K562 (cell line): ENCODE data around the gene TMEM87A. TPM values are rescaled to one million over a fixed set of nuclear protein-coding genes. Genes with fewer than 3 reads are reported as not detected.
"Not testable (repeated sequence)": the region's sequence is repeated elsewhere in the genome, so short reads cannot be mapped to it uniquely, and the experiment has no call there.

Source experiments
- ATAC-seq: fragments of 200-7000 bp; cut with Tn5 transposase; 3 replicates; pipeline ENCODE4 v1.9.1; 2020; ENCODE audit warnings: moderate library complexity
- BruUV-seq: library from RNA; stranded (reverse); fragments of 400-500 nt; replicated peaks from 2 replicates; lab custom pipeline; 2021; lab: Mats Ljungman, UMichigan
- CTCF ChIA-PET: fragments of 300-600 bp; formaldehyde crosslinking; extraction: SDS; loops from one replicate; lab custom pipeline; 2021; ENCODE audit warnings: low intra/inter-chr PET ratio; lab: Yijun Ruan, JAX
- POLR2A ChIA-PET: fragments of 300-600, 350-650 bp; sonication (Branson Sonifier 250); formaldehyde crosslinking; extraction: SDS; loops from one replicate; lab custom pipeline; 2021; ENCODE audit warnings: antibody characterized with exemption, inconsistent platforms; lab: Yijun Ruan, JAX
- DNase-seq, 4 experiments: peaks; one replicate each; pipeline versions ENCODE4 v3.0.0 to v3.0.0-alpha.2; 2011 to 2018; ENCODE audit warnings: low spot score in 3 of 4, mixed read lengths in 3 of 4; ENCODE audit errors: extremely low read depth in 1 of 4
- FAIRE-seq: peaks from 2 replicates; lab custom pipeline; 2011; peaks lifted over from hg19 to GRCh38; lab: Jason Lieb, UNC
- H2AFZ ChIP-seq: 2 replicates; pipeline ENCODE4 v1.6.0; 2011; ENCODE audit warnings: low read depth, low read length, control low read depth, inconsistent platforms
- H3K27ac ChIP-seq: fragments of 200-600 bp; 3 replicates; pipeline ENCODE4 v1.8.0; 2011; ENCODE audit warnings: low read depth, mild to moderate bottlenecking, control low read depth, inconsistent platforms, low read length, moderate library complexity, mixed read lengths; ENCODE audit errors: extremely low read depth
- H3K27me3 ChIP-seq, 2 experiments: fragments of 300-600 bp in 1 of 2; 2 replicates in 1 of 2; 3 replicates in 1 of 2; pipeline versions ENCODE4 v1.6.0 to v1.8.0; 2011; ENCODE audit warnings: inconsistent platforms in 2 of 2, low read length in 2 of 2, mild to moderate bottlenecking in 1 of 2, mixed read lengths in 1 of 2, moderate library complexity in 1 of 2; ENCODE audit not compliant: control insufficient read depth in 2 of 2, insufficient read depth in 2 of 2
- H3K36me3 ChIP-seq: fragments of 300-600 bp; 3 replicates; pipeline ENCODE4 v1.8.0; 2011; ENCODE audit warnings: mild to moderate bottlenecking, low read length, inconsistent platforms; ENCODE audit not compliant: control insufficient read depth, insufficient read depth
- H3K4me1 ChIP-seq, 2 experiments: fragments of 200-600 bp in 1 of 2; replicated peaks in 1 of 2; 2 replicates in 1 of 2; 3 replicates in 1 of 2; pipeline versions ENCODE4 v1.5.1 to v1.8.0; 2011; ENCODE audit warnings: inconsistent platforms in 2 of 2, low read length in 2 of 2, mild to moderate bottlenecking in 1 of 2, mixed read lengths in 1 of 2, moderate library complexity in 1 of 2; ENCODE audit not compliant: control insufficient read depth in 2 of 2, insufficient read depth in 2 of 2
- H3K4me2 ChIP-seq: 2 replicates; pipeline ENCODE4 v1.6.1; 2011; ENCODE audit warnings: low read length, control low read depth, inconsistent platforms, mixed read lengths; ENCODE audit not compliant: insufficient read depth
- H3K4me3 ChIP-seq: fragments of 200-600 bp; sonication (generic), shearing (Covaris generic); 2 replicates; pipeline ENCODE4 v1.5.1; 2016; ENCODE audit warnings: control low read depth, inconsistent platforms
- H3K79me2 ChIP-seq: fragments of 200-600 bp; 3 replicates; pipeline ENCODE4 v1.8.0; 2011; ENCODE audit warnings: low read length, inconsistent platforms; ENCODE audit not compliant: control insufficient read depth, insufficient read depth
- H3K9ac ChIP-seq, 2 experiments: 2 replicates each; pipeline versions ENCODE4 v1.6.0 to v1.6.1; 2011; ENCODE audit warnings: low read depth in 2 of 2, low read length in 2 of 2, control low read depth in 1 of 2, inconsistent platforms in 1 of 2, mild to moderate bottlenecking in 1 of 2, mixed read lengths in 1 of 2; ENCODE audit not compliant: insufficient read depth in 1 of 2
- H3K9me1 ChIP-seq: one replicate; pipeline ENCODE4 v1.6.0; 2011; ENCODE audit warnings: inconsistent platforms, mild to moderate bottlenecking, low read length, moderate library complexity; ENCODE audit not compliant: control insufficient read depth, insufficient read depth
- H3K9me3 ChIP-seq: replicated peaks from 2 replicates; pipeline ENCODE4 v1.5.1; 2011; ENCODE audit warnings: low read depth, low read length, inconsistent platforms; ENCODE audit not compliant: control insufficient read depth, insufficient read depth
- H4K20me1 ChIP-seq: replicated peaks from 2 replicates; pipeline ENCODE4 v1.6.1; 2011; ENCODE audit warnings: low read length, inconsistent platforms, mixed read lengths; ENCODE audit not compliant: control insufficient read depth, insufficient read depth
- ELF2 ChIP-seq: fragments of 250-450 bp; sonication (Bioruptor Pico); IDR thresholded peaks from 2 replicates; pipeline ENCODE4 v1.5.0; 2021; ENCODE audit warnings: mild to moderate bottlenecking
- MECOM ChIP-seq: fragments of 250-450 bp; sonication (Bioruptor Pico); IDR thresholded peaks from 2 replicates; pipeline ENCODE4 v1.8.0; 2022; ENCODE audit warnings: inconsistent platforms
- PRPF4 ChIP-seq: fragments of 200-400 bp; formaldehyde crosslinking; IDR thresholded peaks from one replicate; pipeline ENCODE4 v1.6.1; 2017; ENCODE audit warnings: low read length, low read depth, mild to moderate bottlenecking; ENCODE audit not compliant: insufficient read depth, poor library complexity, severe bottlenecking
- RBM17 ChIP-seq: fragments of 200-400 bp; formaldehyde crosslinking; IDR thresholded peaks from 2 replicates; pipeline ENCODE4 v1.6.1; 2017; ENCODE audit warnings: low read depth, mild to moderate bottlenecking, low read length, borderline replicate concordance
- SRF ChIP-seq, 2 experiments: fragments of 250-450, 450-650 bp in 1 of 2; sonication (Bioruptor Pico) in 1 of 2; sonication (generic) in 1 of 2; formaldehyde crosslinking; IDR thresholded peaks; 2 replicates each; pipeline versions ENCODE4 v1.5.0 to v1.5.1; 2020 to 2022; ENCODE audit warnings: mild to moderate bottlenecking in 1 of 2, missing genetic modification reagents in 1 of 2
- WGBS: fragments of 100-300 bp; shearing (Covaris generic); methylation state at CpG from one replicate; pipeline ENCODE4 v1.1.6; 2016; ENCODE audit warnings: low coverage, mixed read lengths; ENCODE audit not compliant: insufficient coverage; ENCODE audit errors: missing lambda C conversion rate; 5-methylcytosine and 5-hydroxymethylcytosine counted together
- in situ Hi-C: fragments of 300-500 bp; cut with MboI; formaldehyde crosslinking; loops from 4 replicates; pipeline ENCODE4 v1.15.0; 2018; ENCODE audit warnings: inconsistent platforms, mixed read lengths
- intact Hi-C: fragments of 100-400 bp; cut with micrococcal nuclease; formaldehyde crosslinking; loops from 2 replicates; pipeline ENCODE4 v1.14.2; 2022
- polyA plus RNA-seq, 8 experiments: library from polyadenylated mRNA; depleted of rRNA in 4 of 8; stranded (reverse) in 5 of 8; unstranded in 3 of 8; fragments of >200 nt; fragmentation: Nextera tagmentation in 2 of 8; fragmentation: Illumina TruSeq in 1 of 8; extraction: Ambion mirVana in 2 of 8; extraction: Trizol in 1 of 8; gene quantifications; 2 replicates each; pipeline versions ENCODE4 v1.2.1 to v1.2.3, GENCODE V29; 2011 to 2014; ENCODE audit warnings: inconsistent platforms in 1 of 8, missing spikeins in 1 of 8
- total RNA-seq, 7 experiments: library from RNA; depleted of rRNA in 6 of 7; stranded (reverse); fragments of >200 nt in 6 of 7; fragmentation: Illumina TruSeq in 2 of 7; extraction: Trizol in 2 of 7; gene quantifications; 2 replicates each; pipeline versions ENCODE4 v1.2.1 to v1.2.3, GENCODE V29; 2011 to 2021; ENCODE audit warnings: low replicate concordance in 1 of 7
- TF ChIP-seq, protein P1 (sequence below): fragments of 250-450 bp; sonication (Bioruptor Pico); IDR thresholded peaks from 2 replicates; pipeline ENCODE4 v1.8.0; 2022; ENCODE audit warnings: inconsistent platforms, mild to moderate bottlenecking, moderate library complexity, borderline replicate concordance
- TF ChIP-seq, protein P2 (sequence below): fragments of 450-650 bp; formaldehyde crosslinking; IDR thresholded peaks from 2 replicates; pipeline ENCODE4 v1.4.0; 2020; ENCODE audit warnings: mild to moderate bottlenecking, mixed read lengths

Gene TMEM87A
- total and polyA plus RNA-seq, 9 of the 15 experiments (the other 6 are each of a cell fraction or from before 2014, with no cell fraction given) = 16.6 to 43.3 (median 29.6) TPM

- H4K20me1 ChIP-seq = no peaks in the 10 kb centered on the region
- no peak overlapping the region for H3K4me2 ChIP-seq
- no peak overlapping the region for H2AFZ ChIP-seq
- H3K4me3 ChIP-seq = no peak overlapping the region
- no peaks in the 10 kb centered on the region for H3K9me3 ChIP-seq
- BruUV-seq = no TSS peak
- no peaks in the 10 kb centered on the region for H3K4me1 ChIP-seq
- no peak for TF ChIP-seq MECOM (CRISPR knock-in tag)
- no peak for TF ChIP-seq RBM17
- TF ChIP-seq, protein P1, sequence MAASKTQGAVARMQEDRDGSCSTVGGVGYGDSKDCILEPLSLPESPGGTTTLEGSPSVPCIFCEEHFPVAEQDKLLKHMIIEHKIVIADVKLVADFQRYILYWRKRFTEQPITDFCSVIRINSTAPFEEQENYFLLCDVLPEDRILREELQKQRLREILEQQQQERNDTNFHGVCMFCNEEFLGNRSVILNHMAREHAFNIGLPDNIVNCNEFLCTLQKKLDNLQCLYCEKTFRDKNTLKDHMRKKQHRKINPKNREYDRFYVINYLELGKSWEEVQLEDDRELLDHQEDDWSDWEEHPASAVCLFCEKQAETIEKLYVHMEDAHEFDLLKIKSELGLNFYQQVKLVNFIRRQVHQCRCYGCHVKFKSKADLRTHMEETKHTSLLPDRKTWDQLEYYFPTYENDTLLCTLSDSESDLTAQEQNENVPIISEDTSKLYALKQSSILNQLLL (CRISPR knock-in tag) = no peak
- TF ChIP-seq PRPF4 = no peak
- TF ChIP-seq, protein P2, sequence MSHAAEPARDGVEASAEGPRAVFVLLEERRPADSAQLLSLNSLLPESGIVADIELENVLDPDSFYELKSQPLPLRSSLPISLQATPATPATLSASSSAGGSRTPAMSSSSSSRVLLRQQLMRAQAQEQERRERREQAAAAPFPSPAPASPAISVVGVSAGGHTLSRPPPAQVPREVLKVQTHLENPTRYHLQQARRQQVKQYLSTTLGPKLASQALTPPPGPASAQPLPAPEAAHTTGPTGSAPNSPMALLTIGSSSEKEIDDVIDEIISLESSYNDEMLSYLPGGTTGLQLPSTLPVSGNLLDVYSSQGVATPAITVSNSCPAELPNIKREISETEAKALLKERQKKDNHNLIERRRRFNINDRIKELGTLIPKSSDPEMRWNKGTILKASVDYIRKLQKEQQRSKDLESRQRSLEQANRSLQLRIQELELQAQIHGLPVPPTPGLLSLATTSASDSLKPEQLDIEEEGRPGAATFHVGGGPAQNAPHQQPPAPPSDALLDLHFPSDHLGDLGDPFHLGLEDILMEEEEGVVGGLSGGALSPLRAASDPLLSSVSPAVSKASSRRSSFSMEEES = no peak
- TF ChIP-seq SRF (CRISPR knock-in tag; IDR thresholded peaks at IDR 0.05) = no peak
- TF ChIP-seq ELF2 = no peak
- TF ChIP-seq, all 486 proteins: peak for 0
- intact Hi-C loops (no loop called here), in situ Hi-C loops (no loop called here)
- FAIRE-seq = no peak
- Histone ChIP-seq H3K9ac (no peak overlapping the region), H3K79me2 (no peaks in the 10 kb centered on the region), H3K27me3 (no peaks in the 10 kb centered on the region), H3K9me1 (no peaks in the 10 kb centered on the region), H3K36me3 (0 out of 3 replicates have a peak, but pooled peaks cover 3% of the 10 kb centered on the region), H3K27ac (no peak overlapping the region)
- no peak for DNase-seq
- ATAC-seq = no peak
- ChIA-PET POLR2A (interaction anchor here (0.6 kb wide), 1 partner anchor 321 kb away, joined by 3 read pairs; no protein-coding TSS in a partner anchor), CTCF (interaction anchor here (0.6 kb wide), 1 partner anchor 29 kb away, joined by 4 read pairs; no protein-coding TSS in a partner anchor)
- 20% methylated on average over 1 of the region's 1 CpG for WGBS
Measured at GRCh38 chr15:42306681-42307080, 33.4 kb upstream of the TMEM87A start.

DNA sequence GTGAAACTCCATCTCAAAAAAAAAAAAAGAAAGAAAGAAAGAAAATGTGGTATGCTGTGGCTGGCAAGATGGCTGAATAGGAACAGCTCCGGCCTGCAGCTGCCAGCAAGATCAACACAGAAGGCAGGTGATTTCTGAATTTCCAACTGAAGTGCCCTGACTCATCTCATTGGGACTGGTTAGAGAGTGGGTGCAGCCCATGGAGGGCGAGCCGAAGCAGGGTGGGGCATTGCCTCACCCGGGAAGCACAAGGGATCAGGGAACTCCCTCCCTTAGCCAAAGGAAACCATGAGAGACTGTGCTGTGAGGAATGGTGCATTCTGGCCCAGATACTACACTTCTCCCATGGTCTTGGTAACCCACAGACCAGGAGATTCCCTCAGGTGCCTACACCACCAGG, 27.8 kb upstream of the TMEM87A start:
- intact Hi-C loops = not testable (repeated sequence)

More for the DNA sequence above, 27.8 kb upstream of the TMEM87A start:
- H3K4me1 ChIP-seq, POLR2A ChIA-PET, CTCF ChIA-PET, FAIRE-seq, H3K4me2 ChIP-seq, H3K9me1 ChIP-seq, in situ Hi-C loops, ATAC-seq, H3K9me3 ChIP-seq, H3K27me3 ChIP-seq, BruUV-seq, H3K79me2 ChIP-seq, H3K9ac ChIP-seq, H3K27ac ChIP-seq, H2AFZ ChIP-seq, H3K4me3 ChIP-seq, H4K20me1 ChIP-seq, DNase-seq, H3K36me3 ChIP-seq: not testable (repeated sequence)
- WGBS = 24% methylated on average over 3 of the region's 4 CpGs
